Activated CD8-positive, alpha-beta memory T cell treated with anti-CD3 and anti-CD28 coated beads, Interleukin-2, amount 50 U/mL, for 4 hours (primary cell): ENCODE data around the gene HMSD.
A peak's percentile ranks its signal among the peaks of the same experiment; 100 is the strongest.

ENCODE experiments used
- DNase-seq: peaks from one replicate; pipeline ENCODE4 v3.0.0-alpha.2; 2020

HMSD gene

DNA sequence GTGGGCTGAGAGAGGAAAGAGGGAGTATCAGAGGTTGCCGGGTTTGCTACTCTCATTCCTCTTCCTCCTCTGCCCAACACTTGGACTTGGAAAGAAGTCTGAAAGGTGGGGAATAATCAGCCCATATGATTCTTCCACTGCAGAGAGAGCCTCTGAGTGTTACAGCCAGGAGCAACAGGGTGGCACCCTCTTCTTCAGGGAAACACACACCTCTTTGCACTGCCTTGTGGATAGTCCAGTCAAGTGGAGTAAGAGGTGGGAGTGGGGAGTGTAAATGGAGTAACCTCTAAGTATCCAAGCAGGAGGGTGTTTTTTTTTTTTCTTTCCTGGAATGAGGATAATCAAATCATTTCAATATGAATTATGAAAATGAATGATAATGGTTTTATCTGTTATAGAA, 11.8 kb downstream of the HMSD start:
- DNase-seq, result no peak

DNA sequence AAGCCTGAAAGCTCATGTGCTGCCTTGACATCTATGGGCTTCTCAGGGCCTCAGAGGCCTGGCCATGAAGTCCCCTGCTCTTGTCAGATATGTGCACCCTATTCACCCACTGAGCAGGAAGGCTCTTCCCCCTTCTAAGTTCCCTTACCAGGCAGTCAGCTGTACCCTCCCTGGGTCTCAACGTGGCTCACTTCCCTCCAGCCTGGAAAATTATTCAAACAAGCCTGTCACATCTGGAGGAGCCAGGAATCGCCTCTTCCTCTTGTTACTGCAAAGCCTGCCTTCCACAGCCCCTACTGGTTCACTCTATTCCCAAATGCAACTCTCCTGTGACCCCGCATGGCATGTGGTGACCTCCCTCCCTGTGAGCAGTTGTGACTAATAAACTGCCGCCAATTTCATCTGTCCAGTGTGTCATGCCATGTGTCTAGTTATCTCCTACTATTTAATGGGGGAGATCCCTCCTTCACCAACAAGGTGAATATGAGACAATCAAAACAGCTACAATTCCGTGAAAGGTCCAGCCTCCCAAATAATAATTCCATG, 12.4 kb downstream of the HMSD start:
- no peak for DNase-seq

- no peak for DNase-seq
Observed at GRCh38 chr18:63962137-63962536, 13.0 kb downstream of the HMSD start.

GRCh38 chr18:63963615-63964256, 14.6 kb downstream of the HMSD start:
- peak; percentile 46 for DNase-seq

DNA sequence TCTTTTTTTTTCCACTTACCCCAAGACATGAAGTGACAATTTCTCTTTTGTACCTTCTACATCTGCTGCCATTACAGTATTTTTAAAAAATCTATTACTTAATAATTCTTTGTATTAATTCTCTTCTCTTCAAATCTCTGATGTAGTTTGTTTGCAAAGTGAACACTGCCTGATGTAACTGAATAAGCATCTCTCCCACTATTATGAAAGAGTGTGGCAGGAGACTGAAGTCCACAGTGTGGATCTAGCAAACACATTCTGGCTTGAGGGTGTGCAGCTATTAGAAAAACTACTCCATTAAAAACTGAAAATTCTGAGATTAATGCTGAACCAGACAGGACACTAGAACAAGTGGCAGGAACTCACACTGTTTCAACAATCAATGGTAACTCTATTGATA, 15.8 kb downstream of the HMSD start:
- DNase-seq, result no peak

DNA sequence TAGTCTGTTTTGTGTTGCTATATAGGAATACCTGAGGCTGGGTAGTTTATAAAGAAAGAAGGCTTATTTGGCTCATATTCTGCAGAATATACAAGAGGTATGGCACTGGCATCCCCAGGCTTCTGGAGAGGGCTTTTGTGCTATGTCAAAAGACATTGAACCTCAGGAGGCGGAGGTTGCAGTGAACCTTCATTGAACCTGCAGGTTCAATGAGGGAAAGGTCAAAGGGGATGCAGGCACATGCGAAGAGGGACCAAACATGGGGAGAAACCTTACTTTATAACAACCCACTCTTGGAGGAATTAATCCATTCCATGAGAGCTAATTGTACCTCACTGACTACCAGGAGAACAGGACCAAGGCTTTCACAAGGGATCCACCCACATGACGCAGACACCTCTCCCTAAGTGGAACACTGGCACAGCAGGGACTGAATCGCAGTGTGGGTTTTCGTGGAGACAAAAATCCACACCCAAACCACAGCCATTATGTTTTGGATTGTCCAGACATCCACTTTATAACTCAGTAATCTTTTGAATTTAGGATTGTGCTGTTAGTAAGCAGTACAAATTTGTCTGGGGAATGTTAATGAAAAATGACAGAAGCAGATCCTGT, 16.7 kb downstream of the HMSD start:
- no peak for DNase-seq

- DNase-seq, result peak; percentile 80
Observed at GRCh38 chr18:63969942-63970808, 21.1 kb downstream of the HMSD start, which contains the start of gene SERPINB8. Gene SERPINB8 (plus strand): TSS chr18:63970081. CDS start chr18:63978309, 8,228 bp downstream.

GRCh38 chr18:63970809-63971205, 21.7 kb downstream of the HMSD start:
- DNase-seq, result no peak

DNA sequence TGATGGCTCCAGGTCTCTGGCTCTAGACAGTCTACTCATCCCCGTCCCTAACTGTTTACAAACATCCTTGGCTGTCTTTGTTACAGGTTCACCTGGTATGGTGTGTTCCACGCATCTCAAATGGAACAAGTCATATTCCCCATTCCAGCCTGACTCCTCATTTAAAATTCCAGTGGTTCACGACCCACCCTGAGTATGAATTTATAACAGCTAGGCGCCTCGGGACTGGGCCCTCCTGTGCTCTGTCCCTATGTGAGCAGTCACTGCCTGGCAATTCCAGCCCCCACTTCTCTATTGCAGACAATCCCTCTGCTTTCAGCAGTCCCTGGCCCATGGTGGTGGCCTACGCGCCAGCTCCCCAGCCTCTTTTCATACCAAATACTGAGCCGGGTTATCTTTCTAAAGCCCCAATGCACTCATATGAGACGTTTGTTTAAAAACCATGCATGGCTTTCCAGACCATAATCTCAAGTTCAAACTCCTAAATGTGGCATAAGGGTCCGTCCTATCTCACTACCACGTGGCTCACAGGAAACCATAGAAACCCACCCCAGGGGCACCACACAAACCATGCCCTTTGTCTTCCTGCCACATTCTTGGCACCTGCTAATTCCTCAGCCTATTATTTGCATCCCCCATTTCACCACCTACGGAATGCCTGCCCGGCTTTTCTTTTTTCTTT, 22.4 kb downstream of the HMSD start:
- no peak for DNase-seq

DNA sequence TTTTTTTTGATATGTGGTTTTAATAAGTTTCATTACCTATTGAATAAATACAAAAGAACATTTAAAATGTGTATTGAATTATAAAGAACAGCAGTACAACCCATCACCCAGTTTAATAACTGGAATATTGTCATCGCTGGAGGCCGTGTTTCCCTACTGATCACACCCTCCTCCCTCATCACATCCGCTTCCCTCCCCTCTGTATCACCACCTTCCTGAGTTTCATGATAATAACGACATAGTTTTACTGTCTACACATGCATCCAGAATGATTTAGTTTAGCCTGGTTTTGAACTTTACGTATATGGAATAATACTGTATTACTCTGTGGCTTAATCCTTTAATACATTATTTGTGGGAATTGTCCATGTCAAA, 22.9 kb downstream of the HMSD start:
- DNase-seq, result no peak

DNA sequence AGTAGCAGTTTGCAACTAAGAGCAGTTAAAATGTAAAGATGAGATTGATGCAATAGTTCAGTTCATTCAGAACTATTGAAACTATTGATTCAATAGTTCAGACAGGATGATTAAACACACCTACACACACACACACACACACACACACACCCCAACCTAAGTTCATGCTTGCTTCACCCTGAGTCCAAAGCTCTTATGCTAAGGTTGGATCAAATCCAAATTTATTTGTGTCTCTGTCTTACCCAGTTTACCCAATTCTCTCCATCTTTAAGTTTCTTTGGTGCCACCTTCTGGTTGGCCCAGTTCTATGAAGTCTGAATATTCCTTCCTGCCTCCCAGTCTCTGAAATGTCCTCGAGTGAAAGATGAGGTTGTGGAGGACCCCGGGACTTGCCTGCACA, 25.9 kb downstream of the HMSD start:
- DNase-seq, result no peak

GRCh38 chr18:63975628-63976027, 26.5 kb downstream of the HMSD start:
- no peak for DNase-seq

DNA sequence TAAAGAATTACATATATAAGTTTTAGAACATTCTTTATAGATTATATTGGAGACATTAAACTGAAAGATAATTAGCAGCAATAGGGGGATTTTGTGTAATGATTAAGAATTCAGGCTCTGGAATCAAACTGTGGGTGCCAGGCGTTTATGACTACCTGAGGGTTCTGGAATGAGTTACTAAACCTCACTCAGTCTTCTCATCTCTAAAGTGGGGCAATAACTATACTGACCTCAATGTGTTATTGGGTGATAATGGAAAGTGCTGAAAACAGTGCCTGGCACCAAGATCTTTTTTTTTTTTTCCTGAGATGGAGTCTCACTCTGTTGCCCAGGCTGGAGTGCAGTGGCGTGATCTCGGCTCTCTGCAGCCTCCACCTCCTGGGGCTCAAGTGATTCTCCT, 27.9 kb downstream of the HMSD start:
- DNase-seq, result no peak

GRCh38 chr18:63979409-63979920, 30.4 kb downstream of the HMSD start:
- DNase-seq, result peak; percentile 29

DNA sequence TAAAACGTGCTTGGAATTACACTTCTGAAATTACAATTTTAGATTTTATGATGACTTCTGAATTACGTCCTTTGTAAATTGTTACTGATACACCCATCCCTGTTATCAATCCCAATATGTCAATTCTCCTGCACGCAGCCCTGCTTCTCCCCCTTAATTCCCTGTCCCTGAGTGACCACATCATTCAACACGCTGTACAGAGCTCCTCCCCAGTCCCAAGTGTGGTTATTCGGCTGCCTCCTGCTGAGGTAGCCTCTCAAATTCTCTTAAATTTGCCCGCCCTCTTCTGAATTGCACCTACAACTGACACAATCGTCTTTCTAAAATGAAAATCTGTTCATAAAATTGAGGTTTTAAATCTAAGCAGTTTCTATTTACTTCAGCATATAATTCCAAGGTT, 30.9 kb downstream of the HMSD start:
- DNase-seq, result no peak

GRCh38 chr18:63980896-63981460, 31.9 kb downstream of the HMSD start:
- no peak for DNase-seq

- no peak for DNase-seq
Observed at GRCh38 chr18:63981719-63982118, 32.6 kb downstream of the HMSD start.

DNA sequence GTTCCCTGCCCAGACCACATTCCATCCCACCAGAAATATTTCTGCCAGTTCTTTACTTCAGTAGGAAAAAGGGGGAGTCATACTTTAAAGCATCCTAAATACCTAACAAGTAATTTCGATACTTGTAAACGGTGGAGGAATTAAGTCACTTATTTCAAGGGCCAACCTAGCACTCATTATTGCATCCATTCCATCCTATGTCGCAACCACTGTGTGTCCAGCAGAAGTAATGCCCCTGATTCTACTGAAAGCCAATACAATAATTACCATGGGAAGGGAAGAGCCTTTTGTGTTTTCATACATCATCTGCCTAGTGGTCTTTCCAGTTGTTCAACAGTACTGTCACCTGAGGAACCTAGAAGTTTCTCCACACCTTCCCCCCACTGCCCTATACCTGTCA, 33.3 kb downstream of the HMSD start:
- no peak for DNase-seq

DNA sequence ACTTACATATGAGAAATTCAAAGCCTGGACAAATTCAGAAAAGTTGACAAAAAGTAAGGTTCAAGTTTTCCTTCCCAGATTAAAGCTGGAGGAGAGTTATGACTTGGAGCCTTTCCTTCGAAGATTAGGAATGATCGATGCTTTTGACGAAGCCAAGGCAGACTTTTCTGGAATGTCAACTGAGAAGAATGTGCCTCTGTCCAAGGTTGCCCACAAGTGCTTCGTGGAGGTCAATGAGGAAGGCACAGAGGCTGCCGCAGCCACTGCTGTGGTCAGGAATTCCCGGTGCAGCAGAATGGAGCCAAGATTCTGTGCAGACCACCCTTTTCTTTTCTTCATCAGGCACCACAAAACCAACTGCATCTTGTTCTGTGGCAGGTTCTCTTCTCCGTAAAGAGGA, 37.8 kb downstream of the HMSD start:
- DNase-seq, result no peak

DNA sequence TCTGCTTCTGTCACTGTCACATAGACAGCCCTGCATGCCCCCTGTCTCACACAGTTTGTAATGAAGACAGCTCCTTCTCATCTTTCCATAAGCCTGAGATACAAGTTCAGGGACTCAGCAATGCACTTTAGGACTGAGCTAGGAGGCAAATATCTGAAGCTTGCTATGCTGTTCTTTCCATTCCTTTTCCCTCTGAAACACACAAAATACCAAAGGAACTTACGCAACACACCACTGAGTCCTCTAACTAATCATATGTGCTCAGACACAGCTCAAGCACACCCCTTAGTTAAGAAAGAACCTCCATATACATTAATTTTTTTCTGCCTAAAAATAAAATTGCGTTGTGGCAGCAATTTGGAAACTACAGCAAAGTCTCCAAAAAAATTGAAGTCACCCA, 38.6 kb downstream of the HMSD start:
- no peak for DNase-seq

DNA sequence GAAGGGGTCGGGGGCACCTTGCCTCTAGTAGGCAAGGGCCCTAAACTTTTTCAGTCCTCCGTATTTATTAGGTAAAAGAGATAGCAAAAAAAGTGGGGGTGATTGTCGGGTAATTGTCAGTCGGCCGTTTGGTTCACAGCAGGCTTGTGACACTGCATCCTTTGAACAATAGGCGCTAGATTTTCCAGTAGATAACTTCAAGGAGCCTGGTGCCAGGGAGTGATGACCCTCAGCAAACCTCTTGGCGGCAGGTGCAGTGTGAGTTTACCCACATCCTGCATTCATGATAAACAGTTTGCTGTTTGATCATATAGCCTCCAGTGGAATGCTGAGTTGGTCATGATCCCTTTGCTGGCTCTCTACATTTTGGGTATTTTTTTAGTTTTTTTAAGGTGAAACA, 43.6 kb downstream of the HMSD start:
- DNase-seq, result no peak

DNA sequence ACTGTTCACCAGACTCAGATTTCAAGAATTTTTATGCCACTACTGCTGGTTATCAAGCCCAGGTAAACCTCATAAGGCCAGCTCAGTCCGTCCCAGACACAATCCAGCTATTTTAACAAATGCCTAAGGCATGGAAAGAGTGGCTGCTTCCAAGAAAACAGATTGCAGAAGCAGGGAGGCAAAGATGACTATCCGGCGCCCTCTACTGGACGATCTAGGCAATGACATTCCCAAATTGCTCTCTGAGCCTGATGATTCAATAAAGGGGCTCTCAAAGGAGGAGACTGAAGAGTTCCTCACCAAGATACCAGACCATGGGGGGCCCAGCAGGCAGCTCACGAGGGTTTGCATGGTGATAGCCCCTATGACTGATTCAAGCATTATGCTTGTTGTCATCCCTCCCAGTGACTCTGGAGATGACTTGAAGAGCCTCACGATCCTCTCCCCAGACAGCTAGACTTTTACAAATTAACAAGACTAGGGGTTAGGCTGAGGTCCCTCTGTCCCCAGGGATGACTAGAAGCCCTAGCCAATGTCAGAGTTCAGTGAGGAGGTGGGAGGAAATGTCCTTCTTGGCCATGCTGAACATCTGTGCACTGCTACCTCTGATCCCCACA, 45.8 kb downstream of the HMSD start:
- peak; percentile 29 for DNase-seq
